Measurements from ENCODE around the gene S100A9. TPM values are rescaled to one million over a fixed set of nuclear protein-coding genes. Genes with fewer than 3 reads are reported as not detected.

Gene S100A9
- total RNA-seq, 2 experiments from 2014 or later = not detected

DNA sequence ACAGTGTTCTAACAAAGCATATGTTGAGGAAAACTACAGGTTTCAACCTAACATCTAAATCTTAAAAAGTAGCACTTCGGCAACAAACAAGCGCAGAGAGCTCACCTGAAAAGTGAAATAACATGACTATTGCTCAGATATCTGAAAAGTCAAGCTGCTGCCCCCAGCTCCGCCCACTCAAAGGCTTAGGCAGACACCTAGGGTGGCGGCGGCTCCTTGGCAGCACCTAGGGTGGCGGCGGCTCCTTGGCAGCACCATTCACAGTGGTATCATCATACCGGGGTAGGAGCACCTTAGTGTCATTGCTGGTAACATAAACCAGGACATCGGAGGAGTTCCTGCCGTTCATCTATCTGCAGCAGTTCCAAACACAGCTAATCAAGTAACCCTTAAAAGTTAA, 21.9 kb downstream of the S100A9 start:
- CTCF ChIA-PET = no interaction called here
- POLR2A ChIA-PET = no interaction called here

DNA sequence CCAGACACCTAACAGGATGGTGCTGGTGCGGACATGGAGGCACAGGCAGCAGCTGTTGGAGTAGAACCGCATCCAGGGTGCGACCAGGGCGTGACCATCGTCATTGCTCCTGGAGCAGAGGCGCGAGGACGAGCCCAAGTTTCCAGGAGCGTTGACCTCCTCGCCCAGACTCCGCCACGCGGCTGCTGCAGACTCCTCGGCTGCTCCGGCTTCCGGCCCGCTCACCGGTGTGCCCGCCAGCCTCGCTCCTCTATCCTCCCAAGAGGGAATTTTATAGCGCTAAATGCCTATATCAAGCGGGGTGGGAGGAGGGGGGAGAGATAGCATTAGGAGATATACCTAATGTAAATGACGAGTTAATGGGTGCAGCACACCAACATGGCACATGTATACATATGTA, 23.1 kb downstream of the S100A9 start:
- ChIA-PET CTCF (no interaction called here), POLR2A (no interaction called here)

DNA sequence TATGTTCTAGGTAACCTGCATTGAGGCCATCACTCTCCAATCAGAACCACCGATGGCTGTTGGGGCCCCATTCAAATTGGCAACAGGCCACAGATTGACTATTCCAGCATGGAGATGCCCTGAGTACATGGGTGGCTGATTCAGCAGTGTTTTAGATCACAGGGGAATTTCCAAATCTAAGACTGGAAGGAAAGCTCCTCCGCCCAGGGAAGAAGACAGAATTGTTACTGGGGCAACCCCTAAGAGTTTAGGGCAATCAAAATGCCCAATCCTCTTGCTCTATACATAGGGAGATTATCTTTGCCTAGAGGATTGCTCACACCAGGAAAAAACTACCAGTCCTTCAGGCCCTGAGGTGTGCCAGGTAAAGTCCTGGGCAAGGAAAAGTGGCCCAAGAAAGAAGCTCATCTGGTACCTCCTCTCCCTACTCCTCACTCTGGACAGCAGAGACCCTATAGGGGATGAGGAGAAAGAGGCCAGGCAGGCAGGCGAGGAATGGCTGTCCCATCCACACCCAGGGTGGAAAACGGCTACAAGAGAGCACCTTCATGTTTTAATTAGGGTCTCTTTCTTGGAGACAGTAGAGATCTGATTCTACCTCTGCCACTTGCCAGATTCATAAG, 27.4 kb downstream of the S100A9 start:
- CTCF ChIA-PET = no interaction called here
- POLR2A ChIA-PET = no interaction called here

DNA sequence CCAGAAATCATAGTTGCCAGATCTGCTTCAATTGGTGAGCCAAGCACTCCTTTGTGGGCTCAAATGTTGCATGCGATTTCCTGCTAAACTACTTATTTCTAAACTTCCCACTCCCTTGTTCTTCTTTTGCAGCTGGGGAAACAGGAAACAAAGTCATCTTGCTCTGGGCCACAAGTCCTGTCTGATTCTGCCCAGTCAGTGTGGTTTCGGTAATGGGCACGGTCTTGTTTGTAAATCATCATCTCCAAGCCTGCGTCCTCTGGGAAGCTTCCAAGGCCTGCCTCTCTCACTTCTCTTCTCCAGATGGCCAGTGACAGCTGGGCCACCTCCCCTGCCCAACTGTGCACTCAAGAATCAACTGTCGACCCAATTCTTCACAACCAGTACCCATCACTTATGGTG, 28.8 kb downstream of the S100A9 start:
- ChIA-PET CTCF (no interaction called here), POLR2A (no interaction called here)

DNA sequence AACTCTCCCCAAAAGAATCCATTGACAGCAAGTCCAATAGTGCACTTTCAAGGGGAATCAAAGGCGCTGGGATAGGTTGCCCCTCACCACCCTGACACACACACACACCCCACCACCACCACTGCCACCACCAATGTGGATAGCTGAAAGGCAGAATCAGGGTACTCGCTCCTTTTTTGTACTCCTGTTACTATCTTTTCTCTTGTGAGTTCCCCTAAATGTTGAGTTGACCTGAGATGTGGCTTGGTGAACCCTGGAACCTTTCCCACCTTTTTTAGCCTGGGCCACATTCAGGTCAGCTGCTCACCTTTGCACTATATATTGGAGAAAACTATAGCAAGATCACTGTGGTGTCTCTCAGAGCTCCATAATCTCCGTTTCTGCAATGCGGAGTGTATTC, 29.3 kb downstream of the S100A9 start:
- CTCF ChIA-PET = no interaction called here

DNA sequence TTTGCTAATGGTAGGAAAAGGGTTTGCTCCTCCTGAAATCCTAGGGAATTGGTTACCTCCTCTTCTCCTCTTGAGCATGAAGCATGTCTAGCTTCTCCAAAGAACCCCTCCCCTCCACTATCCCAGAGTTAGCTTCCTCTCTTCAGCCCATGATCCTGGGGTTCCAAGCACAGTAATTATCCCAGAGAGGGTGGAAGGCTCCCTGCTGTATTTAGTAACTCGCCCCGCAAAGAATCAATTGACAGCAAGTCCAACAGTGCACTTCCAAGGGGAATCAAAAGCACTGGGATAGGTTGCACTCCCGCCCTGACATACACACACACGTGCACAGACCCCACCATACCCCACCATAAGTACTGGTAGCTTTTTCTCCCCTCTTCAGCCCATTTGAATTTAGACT, 30.1 kb downstream of the S100A9 start:
- ChIA-PET CTCF (no interaction called here), POLR2A (no interaction called here)

More for the DNA sequence above, 29.3 kb downstream of the S100A9 start:
- POLR2A ChIA-PET = no interaction called here

DNA sequence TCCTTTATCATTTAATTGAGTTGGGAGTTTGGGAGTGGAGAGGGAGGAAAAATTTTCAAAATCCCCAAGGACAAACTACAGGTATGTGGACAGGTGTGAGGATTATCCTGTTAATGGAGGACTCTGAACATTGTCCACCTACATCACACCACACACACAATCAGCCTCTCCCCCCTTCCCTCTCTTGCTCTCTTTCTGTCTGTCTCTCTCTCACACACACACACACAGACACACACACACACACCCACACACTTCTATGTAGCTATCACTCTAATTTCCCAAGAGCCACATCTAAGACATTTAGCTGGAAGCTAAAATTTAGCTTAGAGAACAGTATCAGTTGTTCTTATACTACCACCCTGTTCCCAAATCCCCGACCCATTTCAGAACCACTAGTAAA, 31.7 kb downstream of the S100A9 start:
- POLR2A ChIA-PET = no interaction called here

DNA sequence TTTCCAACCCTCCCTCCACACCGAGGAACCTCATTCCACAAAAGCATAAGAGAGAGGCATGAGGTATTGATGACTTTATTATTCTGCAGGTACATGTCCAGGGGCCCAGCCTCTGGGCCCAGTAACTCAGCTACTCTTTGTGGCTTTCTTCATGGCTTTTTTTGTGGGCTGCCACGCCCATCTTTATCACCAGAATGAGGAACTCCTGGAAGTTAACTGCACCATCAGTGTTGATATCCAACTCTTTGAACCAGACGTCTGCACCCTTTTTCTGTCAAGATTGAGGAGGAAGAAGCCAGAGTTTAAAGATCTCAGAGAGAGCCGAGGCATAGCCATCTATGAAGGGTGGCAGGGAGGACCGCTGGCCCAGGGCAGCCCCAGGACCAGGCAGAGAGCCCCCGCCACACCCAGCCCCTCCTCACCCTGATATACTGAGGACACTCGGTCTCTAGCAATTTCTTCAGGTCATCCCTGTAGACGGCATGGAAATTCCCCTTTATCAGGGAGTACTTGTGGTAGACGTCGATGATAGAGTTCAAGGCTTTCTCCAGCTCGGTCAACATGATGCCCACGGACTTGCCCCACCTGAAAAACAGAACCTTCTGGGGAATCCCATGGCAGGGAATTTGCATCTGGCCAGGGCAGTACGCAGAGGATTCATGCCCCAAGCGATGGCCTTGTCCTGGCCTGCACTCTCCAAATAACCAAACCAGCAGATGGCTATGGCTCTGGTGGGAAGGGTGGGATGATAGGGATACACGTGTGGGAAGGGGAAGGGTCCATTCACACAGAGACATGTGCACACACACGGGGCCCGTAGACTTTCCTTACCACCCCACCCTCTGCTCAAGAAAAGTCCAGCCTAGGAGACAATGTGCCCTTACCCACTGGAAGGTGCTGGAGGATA, 32.6 kb downstream of the S100A9 start:
- ChIA-PET CTCF (no interaction called here), POLR2A (no interaction called here)

More for the DNA sequence above, 31.7 kb downstream of the S100A9 start:
- CTCF ChIA-PET = no interaction called here

DNA sequence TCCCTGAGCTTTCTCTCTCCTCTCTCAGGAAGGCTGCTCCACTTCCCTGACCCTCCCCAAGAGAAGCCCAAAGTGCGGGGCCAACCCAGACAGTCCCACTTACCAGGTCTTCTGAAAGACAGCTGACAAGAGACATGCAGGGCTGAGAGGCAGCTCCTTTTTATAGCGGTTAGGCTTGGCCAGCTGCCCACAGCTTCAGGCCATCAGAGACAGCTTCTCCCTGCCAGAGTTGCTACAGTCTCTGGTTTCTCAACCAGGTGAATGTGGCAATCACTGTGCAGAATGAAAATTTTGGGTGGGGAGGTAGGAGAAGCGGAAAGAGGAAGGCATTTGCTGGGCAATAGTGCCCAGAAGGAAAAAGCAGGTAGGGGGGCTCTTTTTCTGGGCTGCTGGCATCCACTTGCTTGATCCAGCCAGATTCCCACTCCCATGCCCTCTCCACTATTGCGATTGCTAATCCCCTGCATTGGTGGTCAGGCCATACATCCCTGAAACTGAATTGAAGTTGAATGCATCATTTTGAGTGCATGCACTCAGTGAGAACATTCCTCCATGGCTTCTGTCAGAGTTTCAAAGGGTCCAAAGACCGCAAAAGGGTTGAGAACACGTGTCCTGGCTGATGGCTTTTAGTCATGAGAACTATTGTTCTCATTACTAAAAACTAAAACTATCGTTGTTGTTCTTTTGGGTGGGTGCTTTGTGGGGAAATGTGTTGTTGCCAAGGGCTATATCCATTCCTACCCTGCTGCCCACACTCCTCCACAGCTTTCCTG, 33.5 kb downstream of the S100A9 start, which contains the start of gene S100A8:
Gene S100A8 (minus strand): TSS at position 136 of the 773 bp plus-strand sequence. CDS start 538 bp downstream, outside the sequence.
- CTCF ChIA-PET = no interaction called here
- POLR2A ChIA-PET = no interaction called here

DNA sequence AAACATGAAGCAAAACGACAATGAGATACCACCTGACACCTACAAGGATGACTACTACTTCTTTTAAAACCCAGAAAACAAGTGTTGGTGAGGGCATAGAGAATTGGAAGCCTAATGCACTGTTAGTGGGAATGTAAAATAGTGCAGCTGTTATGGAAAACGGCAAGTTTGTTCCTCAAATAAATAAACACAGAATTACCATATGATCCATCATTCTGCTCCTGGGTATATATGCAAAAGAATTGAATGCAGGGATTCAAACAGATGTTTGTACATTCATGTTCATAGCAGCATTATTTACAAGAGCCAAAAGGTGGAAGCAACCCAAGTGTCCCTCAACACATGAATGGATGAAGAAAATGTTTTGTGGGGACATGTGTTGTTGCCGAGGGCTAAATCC, 34.6 kb downstream of the S100A9 start:
- CTCF ChIA-PET = no interaction called here
- POLR2A ChIA-PET = no interaction called here

DNA sequence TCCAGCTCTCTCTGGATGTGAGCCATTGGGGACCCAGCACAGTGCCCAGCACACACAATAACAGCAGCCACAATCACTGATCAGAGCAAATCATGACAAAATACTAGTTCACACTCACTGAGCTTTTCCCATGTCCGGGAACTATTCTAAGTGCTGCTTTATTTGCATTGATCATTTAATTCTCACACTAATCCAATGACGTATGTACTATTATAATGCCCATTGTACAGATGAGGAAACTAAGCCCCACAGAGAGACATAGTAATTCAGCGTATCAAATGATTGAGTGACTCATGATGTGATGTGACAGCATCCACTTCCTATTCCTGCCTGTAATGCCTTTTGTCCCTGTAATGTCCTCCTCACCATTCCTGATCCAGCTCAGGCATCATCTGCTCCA, 35.2 kb downstream of the S100A9 start:
- ChIA-PET CTCF (no interaction called here), POLR2A (no interaction called here)

DNA sequence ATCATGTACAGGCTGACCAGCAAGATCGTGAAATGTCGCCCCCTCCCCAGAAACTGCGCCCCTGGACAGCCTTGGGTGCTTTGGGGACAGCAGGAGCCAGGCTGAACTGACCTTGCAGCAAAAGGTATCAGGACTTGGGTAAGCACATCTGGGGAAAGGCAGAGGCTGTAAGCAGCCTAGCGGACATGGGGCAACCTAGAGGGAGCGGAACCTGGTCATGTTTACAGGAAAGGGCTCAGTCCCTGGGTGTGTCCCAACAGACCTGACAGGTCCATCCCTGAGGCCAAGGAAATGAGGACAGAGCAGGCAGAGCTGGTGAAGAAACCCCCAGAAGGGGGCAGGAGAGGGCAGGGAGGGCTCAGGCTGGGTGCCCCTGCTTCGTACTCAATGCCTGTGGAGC, 36.3 kb downstream of the S100A9 start:
- ChIA-PET CTCF (no interaction called here), POLR2A (no interaction called here)

DNA sequence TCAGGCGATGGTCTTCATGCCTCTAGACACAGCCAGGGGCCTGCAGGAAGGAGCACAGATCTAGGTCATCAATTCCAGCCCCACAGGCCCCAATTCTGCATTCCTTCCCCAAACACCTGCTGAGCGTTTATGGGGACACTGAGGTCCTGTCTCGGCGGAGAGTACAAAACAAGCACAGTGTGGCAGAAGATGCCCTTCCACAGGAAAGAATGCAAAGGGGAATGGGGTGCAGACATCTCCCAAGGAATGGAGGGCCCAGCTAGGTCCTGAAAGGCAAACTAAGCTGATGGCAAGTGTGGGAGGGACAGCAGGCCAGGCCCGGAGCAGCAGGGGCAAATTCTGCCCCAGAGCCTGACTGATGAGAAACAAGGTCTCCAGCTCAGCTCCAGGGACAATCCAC, 36.7 kb downstream of the S100A9 start:
- POLR2A ChIA-PET = no interaction called here
- CTCF ChIA-PET = no interaction called here

DNA sequence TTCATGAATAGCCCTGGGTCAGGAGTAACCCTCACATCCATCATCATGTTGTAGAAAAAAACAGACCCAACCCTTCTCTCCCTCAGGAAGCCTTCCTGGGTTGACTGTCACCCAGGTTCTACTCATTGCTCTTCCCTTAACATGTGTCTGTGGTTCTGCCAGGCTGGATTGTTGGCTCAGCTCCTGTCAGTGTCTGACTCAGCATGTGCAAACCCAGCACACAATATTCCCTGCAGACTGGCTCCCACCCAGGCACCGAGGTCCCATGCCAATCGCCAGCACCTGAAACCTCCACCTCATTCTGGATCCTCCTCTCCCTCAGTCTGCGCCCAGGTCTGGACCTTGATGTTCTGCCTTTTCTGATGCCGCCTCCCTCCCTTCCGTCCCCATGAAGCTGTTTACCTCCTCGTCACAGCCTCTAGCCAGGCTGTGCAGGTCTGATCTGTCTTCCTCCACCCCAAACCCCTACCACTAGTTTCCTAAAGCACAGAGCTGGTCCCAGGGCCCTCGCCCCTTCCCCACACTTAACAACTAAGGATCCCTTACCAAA, 37.6 kb downstream of the S100A9 start:
- ChIA-PET POLR2A (no interaction called here), CTCF (no interaction called here)

DNA sequence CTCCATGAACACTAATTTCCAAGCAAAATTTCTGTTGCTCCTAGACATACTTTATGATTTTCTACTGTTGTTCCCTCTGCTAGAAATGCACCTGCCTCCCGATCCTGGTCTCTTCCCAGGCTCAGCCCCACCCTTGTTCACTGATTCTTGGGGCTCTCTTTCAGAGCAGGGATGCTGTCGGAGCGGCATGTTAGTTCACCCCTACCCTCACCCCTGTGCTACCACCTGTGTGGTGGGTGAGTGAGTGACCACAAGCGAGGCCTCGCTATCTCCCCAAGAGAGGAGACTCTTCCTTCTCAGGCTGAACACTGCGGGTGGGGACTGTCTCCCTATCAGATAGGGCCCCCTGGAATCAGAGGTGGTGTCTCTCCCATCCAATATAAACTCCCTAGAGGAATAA, 38.1 kb downstream of the S100A9 start:
- CTCF ChIA-PET = no interaction called here
- POLR2A ChIA-PET = no interaction called here

DNA sequence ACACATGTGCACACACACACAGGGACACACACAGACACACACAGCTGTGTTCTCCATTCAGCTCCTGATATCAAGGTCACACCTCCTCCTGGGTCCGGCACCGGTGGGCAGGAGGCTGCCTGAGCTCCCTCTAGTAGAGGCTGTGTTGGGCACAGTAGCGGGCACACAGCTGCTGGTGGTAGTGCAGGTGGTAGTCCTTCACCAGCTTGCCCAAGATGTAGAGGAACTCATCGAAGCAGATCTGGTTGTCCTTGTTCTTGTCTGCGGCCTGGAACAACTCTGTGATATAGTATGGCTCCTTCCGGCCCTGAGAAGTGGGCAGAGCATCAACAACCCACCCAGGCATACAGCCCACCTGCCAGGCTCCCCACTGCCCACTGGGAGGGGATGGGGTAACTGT, 38.8 kb downstream of the S100A9 start:
- ChIA-PET POLR2A (no interaction called here), CTCF (no interaction called here)

DNA sequence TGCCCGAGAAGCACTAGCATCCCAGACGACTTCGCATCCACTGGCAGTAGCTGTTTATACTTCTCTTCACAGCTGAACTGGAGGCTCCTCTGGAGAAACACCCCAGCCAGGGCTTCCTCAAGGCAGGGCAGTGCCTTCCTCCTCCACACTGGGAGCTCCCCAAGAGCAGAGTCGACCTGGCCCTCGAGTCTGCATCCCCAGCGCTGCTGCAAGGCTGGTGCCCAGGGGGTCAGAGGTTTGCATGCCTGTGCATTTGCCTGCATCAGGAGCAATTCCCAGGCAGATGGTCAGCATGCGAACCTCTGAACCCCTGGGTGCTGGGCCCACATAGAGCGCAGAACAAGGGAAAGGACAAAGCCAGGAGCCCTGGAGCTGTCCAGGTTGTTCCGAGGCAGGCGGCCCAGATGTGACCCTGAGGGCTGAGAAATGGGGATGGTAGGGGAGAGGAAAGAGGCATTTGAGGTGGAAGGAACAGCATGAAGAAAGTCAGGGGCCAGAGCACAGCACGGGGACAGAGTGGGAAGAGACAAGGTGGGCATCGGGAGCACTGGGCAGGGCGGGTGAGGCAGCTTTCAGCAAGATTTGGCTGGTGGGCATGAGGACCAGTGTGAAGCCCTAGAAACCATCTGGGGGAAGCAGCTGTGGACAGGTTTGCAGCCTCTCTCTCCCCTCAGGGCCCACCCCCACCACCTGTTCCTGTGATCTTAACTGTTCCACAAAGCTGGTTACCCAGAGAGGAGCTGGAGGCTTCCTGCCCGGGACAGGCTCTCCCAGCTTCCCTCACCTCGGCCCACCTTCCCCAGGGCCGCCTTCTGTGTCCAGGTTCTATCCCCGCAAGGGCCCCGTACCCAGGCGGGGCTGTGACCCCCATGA, 39.6 kb downstream of the S100A9 start:
- ChIA-PET POLR2A (no interaction called here), CTCF (no interaction called here)

DNA sequence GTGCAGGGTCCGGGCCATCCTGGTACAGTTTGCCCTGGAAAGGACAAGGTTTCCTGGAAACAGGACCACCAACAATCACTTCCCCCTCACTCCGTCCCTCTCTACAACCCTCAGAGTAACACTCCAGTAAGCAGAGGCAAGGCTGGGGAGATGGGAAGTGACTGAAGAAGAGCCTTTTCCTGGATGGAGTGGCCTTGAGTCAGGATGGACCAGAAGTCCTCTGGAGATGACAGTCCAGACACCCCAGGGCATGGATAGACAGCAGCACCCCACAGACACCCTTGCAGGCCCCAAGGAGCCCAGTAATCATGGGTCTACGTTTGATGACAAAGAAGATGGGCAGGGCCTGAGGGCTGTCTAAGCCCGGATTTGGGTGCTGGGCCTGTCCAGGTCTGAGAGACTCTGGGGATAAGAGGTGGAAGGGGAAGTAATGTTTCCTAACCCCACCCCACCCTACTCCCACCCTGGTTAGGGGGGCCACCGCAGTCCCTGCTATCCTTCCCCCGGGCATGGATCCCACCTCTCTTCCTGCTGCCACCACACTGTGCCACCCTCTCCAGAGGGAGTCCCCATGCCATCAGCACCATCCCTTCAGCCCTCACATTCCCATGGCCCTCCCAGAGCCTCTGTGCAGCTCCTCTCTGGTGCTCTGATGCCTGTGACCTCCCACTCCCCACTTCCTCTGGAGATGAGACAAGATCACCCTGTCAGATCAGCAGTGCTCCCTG, 40.4 kb downstream of the S100A9 start:
- CTCF ChIA-PET = no interaction called here
- POLR2A ChIA-PET = no interaction called here

DNA sequence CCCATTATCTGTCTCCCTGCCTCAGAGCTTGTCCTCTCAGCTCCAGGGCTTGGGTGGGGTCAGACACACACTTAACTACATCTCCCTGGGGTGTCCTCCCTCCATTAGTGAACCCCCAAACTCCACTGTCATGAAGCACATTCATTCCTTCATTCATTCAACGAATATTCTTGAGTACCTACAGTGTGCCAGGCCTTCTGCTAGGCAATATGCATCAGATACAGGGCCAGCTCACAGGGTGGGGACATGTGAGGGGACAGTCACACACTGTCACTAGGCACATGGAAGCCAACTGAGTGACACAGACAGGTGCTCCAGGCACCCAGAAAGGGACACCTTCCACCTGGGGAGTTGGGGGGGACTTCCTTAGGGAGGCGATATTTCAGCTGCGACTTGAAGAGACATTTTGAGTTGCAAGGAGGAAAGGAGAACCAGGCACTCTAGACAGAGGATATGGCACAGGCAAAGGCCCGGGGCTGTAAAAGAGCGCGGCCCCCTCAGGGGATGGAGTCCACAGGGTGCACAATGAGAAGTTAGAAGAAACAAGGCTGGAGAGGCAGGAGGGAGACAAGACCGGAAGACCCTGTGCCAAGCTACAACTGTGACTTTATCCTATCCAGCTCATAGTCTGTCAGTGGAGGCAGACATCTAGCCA, 41.9 kb downstream of the S100A9 start:
- CTCF ChIA-PET = no interaction called here
- POLR2A ChIA-PET = no interaction called here
